Omental fat pad (tissue), 4 donors: ENCODE data around the gene TMEM202. TPM values are rescaled to one million over a fixed set of nuclear protein-coding genes. Genes with fewer than 3 reads are reported as not detected.

Experiments used
- ATAC-seq: fragments of 150-250 bp; one replicate; pipeline ENCODE4 v1.9.1; 2016; ENCODE audit warnings: mild to moderate bottlenecking, moderate library complexity; ENCODE audit not compliant: low FRiP score
- DNase-seq: peaks from one replicate; pipeline ENCODE4 v3.0.0-alpha.2; 2019; ENCODE audit warnings: low spot score
- CTCF ChIP-seq, 3 donors: fragments of 450-650 bp; IDR thresholded peaks; one replicate each; pipeline ENCODE4 v1.5.1; 2016 to 2017; ENCODE audit warnings: antibody characterized with exemption in 3 of 3, mild to moderate bottlenecking in 3 of 3, moderate library complexity in 2 of 3
- total RNA-seq, 4 donors: library from RNA; depleted of rRNA; stranded (reverse); fragments of >200 nt; gene quantifications; one replicate each; pipeline ENCODE4 v1.1.0, GENCODE V29; 2016

The TMEM202 gene
- not detected for total RNA-seq

- DNase-seq (no peak), ATAC-seq (no peak)
- no peak for TF ChIP-seq CTCF (IDR thresholded peaks at IDR 0.05)
These were observed at the start of gene TMEM202 for GRCh38 chr15:72397796-72398588. Gene TMEM202 (plus strand): TSS chr15:72398305. CDS start chr15:72398327, 22 bp downstream.

GRCh38 chr15:72353266-72353665 lies 44.8 kb upstream of the TMEM202 start:
- TF ChIP-seq CTCF (IDR thresholded peaks at IDR 0.05): no peak
- no peak for DNase-seq
- no peak for ATAC-seq

GRCh38 chr15:72354496-72354895 lies 43.6 kb upstream of the TMEM202 start:
- DNase-seq (no peak), ATAC-seq (no peak)
- no peak for TF ChIP-seq CTCF (IDR thresholded peaks at IDR 0.05)

- DNase-seq: no peak
- no peak for ATAC-seq
- no peak for TF ChIP-seq CTCF (IDR thresholded peaks at IDR 0.05)
These were observed 40.0 kb upstream of the TMEM202 start for GRCh38 chr15:72358121-72358520.

GRCh38 chr15:72358650-72359171 lies 39.4 kb upstream of the TMEM202 start:
- no peak for TF ChIP-seq CTCF (IDR thresholded peaks at IDR 0.05)
- peak; percentile 82 for ATAC-seq

GRCh38 chr15:72361176-72361575 lies 36.9 kb upstream of the TMEM202 start:
- TF ChIP-seq CTCF (IDR thresholded peaks at IDR 0.05): no peak
- DNase-seq (no peak), ATAC-seq (no peak)

More at GRCh38 chr15:72358650-72359171, 39.4 kb upstream of the TMEM202 start:
- DNase-seq: no peak

- no peak for TF ChIP-seq CTCF (IDR thresholded peaks at IDR 0.05)
- no peak for ATAC-seq
These were observed 32.3 kb upstream of the TMEM202 start for GRCh38 chr15:72365844-72366243.

More at GRCh38 chr15:72365844-72366243, 32.3 kb upstream of the TMEM202 start:
- DNase-seq: no peak
